ENCODE data around the gene MTUS2. TPM values are rescaled to one million over a fixed set of nuclear protein-coding genes. Genes with fewer than 3 reads are reported as not detected.

Gene MTUS2
- total and polyA plus RNA-seq, 8 donors = 0.12 to 28.1 (median 3.5) TPM; not detected in 1

DNA sequence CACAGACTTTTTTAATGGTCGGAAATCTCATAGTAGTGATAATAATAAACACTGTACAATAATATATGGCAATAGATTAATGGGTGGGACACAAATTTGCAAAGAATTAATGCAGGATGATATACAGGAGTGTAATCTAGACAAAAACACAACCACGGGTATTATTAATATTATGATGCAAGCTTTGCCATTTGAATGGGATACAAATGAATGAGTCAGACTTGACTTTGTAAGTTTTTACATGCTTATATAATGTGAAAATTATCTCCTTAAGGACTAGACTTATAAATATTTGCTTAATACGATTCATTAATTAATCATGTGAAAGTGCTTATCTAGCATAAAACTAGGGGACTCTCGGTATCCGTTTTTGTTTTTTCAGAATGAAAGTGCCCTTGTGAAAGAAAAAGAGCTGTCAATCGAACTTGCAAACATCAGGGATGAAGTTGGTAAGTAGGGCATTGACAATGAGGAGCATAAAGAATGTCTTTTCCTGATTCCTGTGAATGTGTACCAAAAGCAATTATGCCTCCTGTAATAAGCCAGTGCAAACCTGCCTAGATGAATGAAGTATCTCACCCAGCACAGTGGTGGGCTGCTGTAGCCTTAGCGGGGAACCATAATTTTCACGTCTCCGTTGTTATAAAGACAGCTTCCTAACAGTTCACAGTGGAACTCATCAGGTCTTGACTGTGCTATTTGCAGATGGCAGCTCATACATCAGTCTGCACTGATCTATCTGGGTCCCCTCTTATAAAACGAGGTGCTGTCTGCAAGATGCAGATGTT, 619.7 kb downstream of the MTUS2 start:
- intact Hi-C loops (cut with DNase I; ENCODE audit: low total_unique reads) = no loop called here
- H3K4me1 ChIP-seq = peaks cover 0 to 22% (median 3%) of the 10 kb centered on the region in 4 donors
- H3K27ac ChIP-seq = no peak overlapping the region
- no peaks in the 10 kb centered on the region for H3K9me3 ChIP-seq
- no peak for DNase-seq
- 47 to 58% (median 51%) methylated on average over 10 of the region's 10 CpGs for WGBS, 5 donors
- H3K36me3 ChIP-seq = no peaks in the 10 kb centered on the region
- no peaks in the 10 kb centered on the region for H3K27me3 ChIP-seq
- no peak overlapping the region for H3K4me3 ChIP-seq
- TF ChIP-seq, protein P1, sequence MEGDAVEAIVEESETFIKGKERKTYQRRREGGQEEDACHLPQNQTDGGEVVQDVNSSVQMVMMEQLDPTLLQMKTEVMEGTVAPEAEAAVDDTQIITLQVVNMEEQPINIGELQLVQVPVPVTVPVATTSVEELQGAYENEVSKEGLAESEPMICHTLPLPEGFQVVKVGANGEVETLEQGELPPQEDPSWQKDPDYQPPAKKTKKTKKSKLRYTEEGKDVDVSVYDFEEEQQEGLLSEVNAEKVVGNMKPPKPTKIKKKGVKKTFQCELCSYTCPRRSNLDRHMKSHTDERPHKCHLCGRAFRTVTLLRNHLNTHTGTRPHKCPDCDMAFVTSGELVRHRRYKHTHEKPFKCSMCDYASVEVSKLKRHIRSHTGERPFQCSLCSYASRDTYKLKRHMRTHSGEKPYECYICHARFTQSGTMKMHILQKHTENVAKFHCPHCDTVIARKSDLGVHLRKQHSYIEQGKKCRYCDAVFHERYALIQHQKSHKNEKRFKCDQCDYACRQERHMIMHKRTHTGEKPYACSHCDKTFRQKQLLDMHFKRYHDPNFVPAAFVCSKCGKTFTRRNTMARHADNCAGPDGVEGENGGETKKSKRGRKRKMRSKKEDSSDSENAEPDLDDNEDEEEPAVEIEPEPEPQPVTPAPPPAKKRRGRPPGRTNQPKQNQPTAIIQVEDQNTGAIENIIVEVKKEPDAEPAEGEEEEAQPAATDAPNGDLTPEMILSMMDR (IDR thresholded peaks at IDR 0.05) = no peak
- TF ChIP-seq POLR2AphosphoS5 (IDR thresholded peaks at IDR 0.05) (no peak), POLR2A (IDR thresholded peaks at IDR 0.05) (no peak), EP300 (IDR thresholded peaks at IDR 0.05) (no peak)

DNA sequence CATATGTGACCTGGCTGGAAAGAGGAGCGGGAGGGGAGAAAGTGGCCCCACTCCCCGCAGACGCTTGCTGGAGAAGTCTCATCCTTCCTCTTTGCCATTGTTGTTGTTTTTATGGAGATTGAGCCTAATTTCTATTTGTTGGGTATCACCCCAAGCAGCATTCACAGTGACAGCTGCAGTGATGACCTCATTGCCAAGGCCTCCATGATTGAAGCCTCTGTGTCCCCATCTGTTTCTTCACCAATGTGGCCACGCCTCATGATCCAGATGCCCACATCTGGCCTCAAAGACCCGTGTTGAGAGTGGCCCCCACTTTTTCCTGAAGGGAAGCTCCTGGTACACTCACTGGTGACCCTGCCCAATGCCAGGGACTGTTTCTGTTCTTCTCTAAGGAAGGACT, 621.2 kb downstream of the MTUS2 start:
- TF ChIP-seq POLR2A (IDR thresholded peaks at IDR 0.05) (no peak), POLR2AphosphoS5 (IDR thresholded peaks at IDR 0.05) (no peak), EP300 (IDR thresholded peaks at IDR 0.05) (no peak)
- TF ChIP-seq, protein P1 (IDR thresholded peaks at IDR 0.05) = no peak
- 63 to 82% (median 74%) methylated on average over 5 of the region's 5 CpGs for WGBS, 5 donors
- no peak overlapping the region for H3K27ac ChIP-seq
- H3K4me3 ChIP-seq = no peak overlapping the region
- peaks cover 0 to 10% (median 0%) of the 10 kb centered on the region in 4 donors for H3K4me1 ChIP-seq
- intact Hi-C loops (cut with DNase I; ENCODE audit: low total_unique reads) = no loop called here
- no peaks in the 10 kb centered on the region for H3K27me3 ChIP-seq
- H3K9me3 ChIP-seq = no peaks in the 10 kb centered on the region
- no peaks in the 10 kb centered on the region for H3K36me3 ChIP-seq
- no peak for DNase-seq

DNA sequence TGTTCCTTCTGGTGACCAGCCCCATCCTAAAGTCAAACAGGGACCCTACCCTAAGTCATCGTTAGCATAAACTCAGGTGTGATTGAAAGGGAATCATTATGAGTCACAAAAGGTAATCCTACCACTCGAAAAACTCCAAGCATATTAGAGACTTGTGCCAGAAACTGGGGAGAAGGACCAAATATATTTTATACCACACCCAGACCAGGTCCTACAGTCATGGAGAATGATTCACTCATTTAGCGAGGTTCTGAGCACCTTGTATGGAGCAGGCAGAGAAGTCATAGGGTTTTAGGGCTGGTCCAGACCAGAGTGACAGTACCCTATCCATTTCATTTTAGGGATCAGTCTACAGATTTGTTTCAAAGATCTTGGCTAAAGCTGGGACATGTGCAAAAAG, 625.9 kb downstream of the MTUS2 start:
- TF ChIP-seq POLR2A (IDR thresholded peaks at IDR 0.05) (no peak), POLR2AphosphoS5 (IDR thresholded peaks at IDR 0.05) (no peak), EP300 (IDR thresholded peaks at IDR 0.05) (no peak)
- TF ChIP-seq, protein P1 (IDR thresholded peaks at IDR 0.05) = no peak
- no peaks in the 10 kb centered on the region for H3K9me3 ChIP-seq
- intact Hi-C loops (cut with DNase I; ENCODE audit: low total_unique reads) = no loop called here
- no peaks in the 10 kb centered on the region for H3K4me1 ChIP-seq
- no peak overlapping the region for H3K27ac ChIP-seq
- WGBS, 5 donors = 67 to 83% (median 75%) methylated on average over 3 of the region's 3 CpGs
- no peak overlapping the region for H3K4me3 ChIP-seq
- no peaks in the 10 kb centered on the region for H3K27me3 ChIP-seq
- no peaks in the 10 kb centered on the region for H3K36me3 ChIP-seq
- DNase-seq = no peak

DNA sequence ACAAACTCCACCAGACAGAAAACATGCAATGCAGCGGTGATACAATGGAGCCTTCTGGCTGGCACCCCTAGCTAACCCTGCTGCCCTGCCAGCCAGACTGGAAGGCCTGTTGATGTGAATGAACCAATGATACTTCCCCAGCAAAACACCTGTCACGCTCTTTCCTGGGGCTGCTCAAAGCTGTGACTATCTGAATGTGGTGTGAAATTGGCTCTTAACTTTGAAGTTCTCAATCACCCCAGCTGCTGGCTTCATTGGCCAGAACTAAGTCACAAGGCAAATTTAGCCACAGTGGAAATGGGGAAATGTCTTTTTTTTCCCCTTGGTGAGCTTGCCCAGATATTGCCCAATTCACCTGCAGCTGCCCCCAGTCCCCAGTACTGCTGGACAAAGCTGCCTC, 628.0 kb downstream of the MTUS2 start:
- H3K36me3 ChIP-seq = no peaks in the 10 kb centered on the region
- H3K4me3 ChIP-seq = no peak overlapping the region
- peaks cover 0 to 6% (median 0%) of the 10 kb centered on the region in 4 donors for H3K4me1 ChIP-seq
- no peak for TF ChIP-seq POLR2AphosphoS5 (IDR thresholded peaks at IDR 0.05)
- TF ChIP-seq, protein P1 (IDR thresholded peaks at IDR 0.05) = no peak
- no peak for TF ChIP-seq EP300 (IDR thresholded peaks at IDR 0.05)
- no peak for TF ChIP-seq POLR2A (IDR thresholded peaks at IDR 0.05)
- WGBS, 5 donors = 64 to 89% (median 78%) methylated on average over 2 of the region's 2 CpGs
- no peaks in the 10 kb centered on the region for H3K27me3 ChIP-seq
- intact Hi-C loops (cut with DNase I; ENCODE audit: low total_unique reads) = no loop called here
- no peaks in the 10 kb centered on the region for H3K9me3 ChIP-seq
- H3K27ac ChIP-seq = no peak overlapping the region
- DNase-seq = no peak

All from stomach (tissue), 9 donors.